GM19395 (cell line): ENCODE results near the gene MAP1LC3B2.

Source experiments
- ATAC-seq: cut with Tn5 transposase; IDR thresholded peaks from one replicate; pipeline ENCODE4 v1.9.1; 2021; ENCODE audit warnings: mild to moderate bottlenecking, moderate library complexity; ENCODE audit not compliant: unreplicated experiment

MAP1LC3B2 gene

DNA sequence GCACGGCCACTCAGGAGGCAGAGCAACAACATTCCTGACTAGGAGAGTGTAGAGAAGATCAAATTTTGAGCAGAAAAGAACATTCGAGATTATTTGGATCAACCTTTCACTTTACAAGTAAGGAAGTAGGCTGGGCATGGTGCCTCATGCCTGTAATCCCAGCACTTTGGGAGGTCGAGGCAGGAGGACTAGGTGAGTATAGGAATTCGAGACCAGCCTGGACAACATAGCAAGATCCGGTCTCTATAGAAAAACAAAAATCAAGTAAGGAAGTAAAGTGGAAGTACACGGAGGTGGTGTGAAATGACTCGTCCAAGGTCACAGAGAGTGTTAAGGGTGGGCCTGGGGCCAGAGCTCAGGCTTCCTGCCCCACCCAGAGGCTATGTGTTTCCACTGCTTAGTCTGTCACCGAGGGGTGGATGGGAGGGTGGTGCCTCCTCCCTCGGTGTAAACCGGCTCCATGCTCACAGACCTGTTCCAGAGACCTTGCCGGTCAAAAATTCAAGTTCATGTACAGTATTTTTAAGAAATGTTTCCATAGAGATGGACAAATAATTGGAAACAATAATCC lies 51.9 kb downstream of the MAP1LC3B2 start:
- no peak for ATAC-seq

DNA sequence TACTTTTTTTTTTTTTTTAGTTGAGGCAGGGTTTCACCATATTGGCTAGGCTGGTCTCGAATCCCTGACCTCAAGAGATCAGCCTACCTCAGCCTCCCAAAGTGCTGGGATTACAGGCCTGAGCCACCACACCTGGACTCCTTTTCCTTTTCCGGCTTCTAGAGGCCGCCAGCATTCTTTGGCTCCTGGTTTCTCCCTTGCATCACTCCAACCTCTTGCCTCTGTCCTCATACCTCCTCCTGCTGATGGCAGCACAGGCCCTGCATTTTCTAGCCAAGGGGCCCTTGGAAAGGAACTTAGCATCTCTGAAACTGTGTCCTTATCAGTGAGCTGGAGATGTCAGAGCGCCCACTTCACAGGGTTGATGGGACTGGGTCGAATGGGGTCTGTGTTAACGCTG lies 53.3 kb downstream of the MAP1LC3B2 start:
- ATAC-seq, result no peak

DNA sequence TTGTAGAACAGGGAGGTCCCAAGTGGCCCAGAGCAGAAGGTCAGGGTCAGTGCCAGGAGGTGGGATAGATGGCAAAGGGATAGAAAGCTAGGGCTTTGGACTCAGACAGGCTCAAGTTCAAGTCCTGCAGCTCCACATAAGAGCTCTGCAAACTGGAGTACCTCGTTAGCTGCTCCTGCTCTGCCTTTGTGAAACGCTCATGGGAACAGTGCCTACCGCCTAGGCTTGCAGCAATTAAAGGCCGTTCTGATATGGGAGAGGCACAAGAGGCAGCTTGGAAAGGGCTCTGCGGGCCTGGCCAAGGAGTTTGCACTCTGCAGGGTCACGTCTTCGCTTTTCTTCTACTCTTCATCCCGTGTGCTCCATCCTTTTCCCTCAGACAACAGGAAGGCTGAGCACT lies 54.1 kb downstream of the MAP1LC3B2 start:
- no peak for ATAC-seq

DNA sequence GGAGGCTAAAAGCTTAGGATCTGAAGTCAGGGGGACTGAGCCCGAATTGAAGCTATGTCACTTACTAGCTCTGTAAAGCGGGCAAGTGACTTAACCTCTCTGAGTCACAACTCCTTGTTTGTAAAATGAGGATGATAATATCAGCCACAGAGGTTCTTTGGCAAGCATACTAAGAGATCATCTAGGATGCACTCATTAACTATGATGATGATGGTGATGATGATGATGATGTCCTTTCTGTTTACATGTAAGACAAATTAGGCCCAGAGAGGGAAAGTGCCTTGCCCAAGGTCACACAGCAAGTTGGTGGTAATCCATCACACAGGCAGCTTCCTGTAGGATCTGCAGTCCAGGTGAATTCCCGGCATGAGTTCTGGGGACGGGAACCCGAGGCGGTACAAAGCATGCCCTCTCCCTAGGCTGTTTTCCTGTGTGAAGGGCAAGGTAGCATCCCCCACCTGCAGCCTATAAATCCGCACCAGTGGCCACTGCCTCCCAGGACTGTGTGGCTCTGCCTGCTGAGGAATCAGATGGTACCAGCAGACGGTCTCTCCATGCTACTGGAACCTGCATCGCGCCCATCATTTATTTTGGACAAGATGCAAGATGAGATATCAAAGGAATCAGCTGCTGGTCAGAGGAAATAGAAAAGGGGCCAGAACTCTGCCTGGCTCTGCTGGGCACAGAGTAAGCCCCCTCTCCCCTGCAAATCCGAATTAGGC lies 55.2 kb downstream of the MAP1LC3B2 start:
- ATAC-seq, result no peak

DNA sequence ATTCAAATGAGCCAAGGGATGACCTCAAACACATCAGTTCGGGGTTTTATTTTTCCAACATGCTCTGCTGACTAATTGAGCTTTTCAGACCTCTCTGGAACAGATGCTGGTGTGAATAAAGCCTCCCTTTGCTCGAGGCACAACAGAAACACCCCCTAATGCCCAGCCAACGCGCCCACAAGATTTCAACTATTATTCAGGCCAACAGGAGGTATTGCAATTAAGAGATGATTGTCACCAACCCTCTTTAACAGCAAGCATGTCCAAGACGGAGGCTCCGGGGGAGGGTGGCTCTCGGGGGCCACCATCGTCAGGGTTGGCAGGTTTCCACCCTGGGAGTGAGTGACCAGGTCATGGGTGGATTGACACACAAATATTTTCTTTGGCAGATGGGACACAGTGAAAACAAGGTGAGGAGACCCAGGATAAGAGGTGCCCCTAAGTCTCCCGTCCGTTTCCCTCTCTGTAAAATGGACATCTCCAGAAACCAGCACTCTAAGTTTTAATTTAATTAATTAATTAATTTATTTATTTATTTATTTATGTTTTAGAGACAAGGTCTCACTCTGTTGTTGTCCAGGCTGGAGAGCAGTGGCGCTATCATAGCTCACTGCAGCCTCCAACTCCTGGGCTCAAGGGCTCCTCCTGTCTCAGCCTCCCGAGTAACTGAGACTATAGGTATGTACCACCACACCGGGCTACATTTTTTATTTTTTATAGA lies 56.1 kb downstream of the MAP1LC3B2 start:
- ATAC-seq, result no peak

DNA sequence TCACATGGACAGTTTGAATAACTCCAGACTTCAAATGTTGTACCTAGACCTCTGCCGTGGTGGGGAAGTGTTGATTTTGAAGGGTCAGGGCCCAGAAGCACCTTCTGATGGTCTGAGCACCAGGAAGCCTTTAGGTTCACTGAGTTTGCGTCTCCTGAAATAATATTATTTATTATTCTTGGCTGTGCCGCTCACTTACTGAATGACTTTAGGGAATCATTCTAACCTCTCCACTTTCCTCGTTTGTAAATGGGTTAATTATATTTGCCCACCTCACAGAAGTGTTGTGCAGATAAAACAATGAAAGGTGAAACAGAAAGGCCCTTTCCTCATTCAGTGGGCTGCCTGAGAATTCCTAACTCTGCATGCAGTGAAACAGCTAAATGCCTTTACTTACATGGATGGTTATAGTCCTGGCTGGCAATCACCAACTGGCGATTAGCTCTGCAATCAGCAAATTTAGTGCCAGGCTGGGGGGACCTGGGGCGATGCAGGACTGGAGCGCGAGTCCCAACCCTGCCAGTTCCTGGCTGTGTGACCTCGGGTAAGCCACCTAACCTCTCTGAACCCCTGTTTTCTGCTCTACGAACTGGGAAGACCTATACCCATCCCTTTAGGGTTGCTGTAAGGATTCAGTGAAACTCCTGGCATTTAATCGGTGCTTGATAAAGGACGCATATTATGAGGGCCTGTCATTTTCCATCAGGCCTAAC lies 57.5 kb downstream of the MAP1LC3B2 start:
- no peak for ATAC-seq

DNA sequence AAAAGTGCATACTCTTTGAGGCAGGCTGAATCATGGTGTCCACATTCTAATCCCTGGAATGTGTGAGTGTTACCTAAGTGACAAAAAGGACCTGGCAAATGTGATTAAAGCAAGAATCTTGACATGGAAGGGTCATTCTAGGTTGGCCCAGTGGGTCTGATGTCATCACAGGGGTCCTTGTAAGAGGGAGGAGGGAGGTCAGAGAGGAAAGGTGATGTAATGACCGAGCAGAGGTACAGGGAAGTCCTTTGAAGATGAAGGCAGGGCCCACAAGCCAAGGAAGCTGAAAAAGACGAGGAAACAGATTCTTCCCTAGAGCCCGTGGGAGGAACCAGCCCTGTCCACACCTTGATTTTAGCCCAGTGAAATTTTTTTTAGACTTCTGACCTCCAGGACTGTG lies 60.1 kb downstream of the MAP1LC3B2 start:
- no peak for ATAC-seq

DNA sequence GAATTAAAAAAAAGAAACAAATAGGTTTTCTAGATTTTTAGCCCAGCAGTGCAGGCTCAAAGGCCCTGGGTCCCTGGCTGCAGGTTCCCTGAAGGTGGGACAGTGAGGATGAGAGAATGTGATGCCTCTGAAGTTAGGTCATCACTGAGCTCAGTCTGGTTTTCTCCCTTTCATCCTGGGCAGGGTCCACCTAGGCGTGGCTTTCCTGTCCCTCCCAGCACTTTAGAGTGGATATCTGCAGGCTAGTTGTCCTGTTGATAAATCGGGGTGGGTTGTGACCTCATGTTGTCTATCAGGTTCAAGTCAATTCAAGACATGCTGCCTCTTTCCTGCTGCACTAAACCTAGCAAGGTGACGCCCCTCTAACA lies 60.9 kb downstream of the MAP1LC3B2 start:
- no peak for ATAC-seq

DNA sequence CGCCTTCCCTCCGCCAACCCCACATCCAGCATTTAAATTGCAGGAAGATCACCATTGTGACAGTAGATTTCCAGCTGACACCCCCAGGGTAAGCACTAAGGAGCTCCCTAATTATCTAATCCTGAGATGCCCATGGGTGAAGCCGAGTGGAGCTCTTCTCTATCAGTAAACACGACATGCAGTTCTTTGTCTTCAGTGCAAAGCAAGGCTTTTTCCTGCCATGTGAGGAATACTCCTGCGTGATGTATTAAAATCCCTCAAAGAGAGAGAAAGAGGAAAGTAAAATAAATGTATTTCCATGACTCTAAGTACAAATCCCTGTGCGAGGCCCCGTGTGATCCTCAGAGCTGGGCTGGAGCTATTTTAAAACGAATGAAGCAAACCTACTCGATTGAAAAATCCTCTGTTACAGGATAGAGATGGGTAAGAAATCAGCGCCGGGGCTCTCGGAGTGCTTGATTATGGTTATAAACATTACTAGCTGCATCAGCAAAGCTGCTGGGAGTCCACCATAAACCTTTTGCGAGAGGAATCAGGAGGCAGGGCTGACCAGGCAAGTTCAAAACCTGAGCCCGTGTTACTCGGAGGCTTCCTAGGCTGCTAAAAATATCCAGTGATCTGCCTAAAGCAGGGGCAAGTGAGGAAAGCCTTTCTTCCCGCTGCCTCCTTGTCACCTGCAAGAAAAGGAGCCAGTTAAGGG lies 61.5 kb downstream of the MAP1LC3B2 start:
- ATAC-seq, result no peak

DNA sequence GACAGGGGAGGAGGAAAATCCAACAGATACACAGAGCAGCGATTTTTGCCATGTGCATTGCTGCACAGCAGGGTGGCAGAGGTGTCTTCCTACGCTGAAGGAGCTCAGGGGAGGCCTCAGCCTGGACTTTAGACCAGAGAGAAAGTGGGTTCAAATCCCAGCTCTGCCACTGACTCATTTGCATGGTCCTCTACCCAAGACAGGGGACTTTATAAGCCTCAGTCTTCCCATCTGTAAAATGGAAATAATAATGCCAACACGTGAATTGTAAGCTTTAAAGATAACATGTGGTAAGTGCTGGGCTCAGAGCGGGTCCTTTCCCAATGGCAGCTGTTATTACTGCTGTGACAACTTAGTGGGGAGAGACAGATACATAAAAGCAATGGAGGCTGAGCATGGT lies 62.0 kb downstream of the MAP1LC3B2 start:
- ATAC-seq, result no peak

DNA sequence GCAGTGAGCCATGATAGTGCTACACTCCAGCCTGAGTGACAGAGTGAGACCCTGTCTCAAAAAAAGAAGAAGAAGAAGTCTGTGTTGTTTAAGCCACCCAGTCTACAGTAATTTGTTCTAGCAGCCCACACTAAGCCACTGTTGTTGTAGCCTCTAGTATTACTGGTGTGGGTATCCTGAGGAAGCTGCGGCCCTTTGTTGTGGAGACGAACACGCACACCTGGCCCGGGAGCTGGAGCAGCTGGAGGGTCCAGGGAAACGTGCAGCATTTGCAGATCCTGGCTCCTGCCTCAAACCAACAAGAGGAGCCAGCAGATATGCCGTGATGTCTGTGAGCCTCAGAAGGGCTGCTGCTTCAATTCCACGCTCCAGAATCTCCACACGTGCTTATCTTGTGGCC lies 65.3 kb downstream of the MAP1LC3B2 start:
- ATAC-seq, result no peak

DNA sequence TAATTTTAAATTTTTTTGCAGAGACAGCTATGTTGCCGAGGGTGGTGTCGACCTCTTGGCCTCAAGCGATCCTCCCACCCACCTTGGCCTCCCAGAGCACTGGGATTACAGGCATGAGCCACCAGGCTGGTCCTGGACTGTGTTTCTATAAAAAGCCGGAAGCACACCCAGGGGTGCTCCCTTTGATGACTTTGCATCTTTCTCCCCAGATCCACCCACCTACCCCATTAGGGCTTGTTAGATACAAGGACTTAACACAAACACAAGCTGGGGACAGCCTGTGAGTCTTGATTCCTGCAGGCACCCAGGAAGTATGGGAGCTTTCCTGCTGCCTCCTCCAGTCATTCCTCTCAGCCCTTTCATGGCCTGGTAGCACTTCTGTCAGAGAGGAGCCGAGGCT lies 67.0 kb downstream of the MAP1LC3B2 start:
- ATAC-seq, result no peak
